Measurements from ENCODE around the gene DGKE. TPM values are rescaled to one million over a fixed set of nuclear protein-coding genes. Genes with fewer than 3 reads are reported as not detected.

DGKE gene
- total RNA-seq, 1 experiment from 2014 or later, result 10.0 TPM

DNA sequence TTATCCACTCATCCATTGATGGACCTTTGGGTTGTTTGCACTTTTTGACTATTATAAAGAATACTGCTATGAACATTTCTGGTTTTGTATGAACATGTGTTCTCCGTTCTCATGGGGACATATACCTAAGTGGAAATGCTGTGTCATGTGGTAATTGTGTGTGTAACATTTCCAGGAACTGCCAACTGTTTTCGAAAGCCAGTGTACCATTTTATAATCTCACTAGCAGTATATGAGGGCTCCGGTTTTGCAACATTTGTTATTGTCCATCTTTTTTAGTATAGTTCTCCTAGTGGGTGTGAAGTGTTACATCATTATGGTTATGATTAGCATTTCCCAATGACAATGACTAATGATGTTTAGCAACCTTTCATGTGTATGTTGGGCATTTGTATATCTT lies 85.0 kb downstream of the DGKE start:
- intact Hi-C loops (cut with micrococcal nuclease; ENCODE audit: unreplicated experiment), result no loop called here
- Histone ChIP-seq H3K36me3 (ENCODE audit: insufficient read depth, low read length, poor library complexity, severe bottlenecking) (no peaks in the 10 kb centered on the region), H3K9me3 (ENCODE audit: low read depth, low read length, poor library complexity, severe bottlenecking) (peaks cover 8% of the 10 kb centered on the region), H3K4me1 (ENCODE audit: insufficient read depth, low read length, poor library complexity, severe bottlenecking) (no peaks in the 10 kb centered on the region), H3K4me3 (ENCODE audit: low read depth, low read length, poor library complexity, severe bottlenecking) (no peak overlapping the region), H3K27ac (ENCODE audit: low read depth, low read length, poor library complexity, severe bottlenecking) (no peak overlapping the region), H3K27me3 (replicated peaks; ENCODE audit: insufficient read depth, low read depth, low read length, poor library complexity) (no peaks in the 10 kb centered on the region)
- ChIA-PET CTCF (no interaction called here), POLR2A (ENCODE audit: low non-redundant PET) (no interaction called here)
- TF ChIP-seq, protein P1, sequence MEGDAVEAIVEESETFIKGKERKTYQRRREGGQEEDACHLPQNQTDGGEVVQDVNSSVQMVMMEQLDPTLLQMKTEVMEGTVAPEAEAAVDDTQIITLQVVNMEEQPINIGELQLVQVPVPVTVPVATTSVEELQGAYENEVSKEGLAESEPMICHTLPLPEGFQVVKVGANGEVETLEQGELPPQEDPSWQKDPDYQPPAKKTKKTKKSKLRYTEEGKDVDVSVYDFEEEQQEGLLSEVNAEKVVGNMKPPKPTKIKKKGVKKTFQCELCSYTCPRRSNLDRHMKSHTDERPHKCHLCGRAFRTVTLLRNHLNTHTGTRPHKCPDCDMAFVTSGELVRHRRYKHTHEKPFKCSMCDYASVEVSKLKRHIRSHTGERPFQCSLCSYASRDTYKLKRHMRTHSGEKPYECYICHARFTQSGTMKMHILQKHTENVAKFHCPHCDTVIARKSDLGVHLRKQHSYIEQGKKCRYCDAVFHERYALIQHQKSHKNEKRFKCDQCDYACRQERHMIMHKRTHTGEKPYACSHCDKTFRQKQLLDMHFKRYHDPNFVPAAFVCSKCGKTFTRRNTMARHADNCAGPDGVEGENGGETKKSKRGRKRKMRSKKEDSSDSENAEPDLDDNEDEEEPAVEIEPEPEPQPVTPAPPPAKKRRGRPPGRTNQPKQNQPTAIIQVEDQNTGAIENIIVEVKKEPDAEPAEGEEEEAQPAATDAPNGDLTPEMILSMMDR (conservative IDR thresholded peaks at IDR 0.05; ENCODE audit: low read depth, low read length), result no peak
- no peak for TF ChIP-seq EZH2 (IDR thresholded peaks at IDR 0.05; ENCODE audit: borderline replicate concordance, low read depth, low read length, poor library complexity, severe bottlenecking)
- BruUV-seq (replicated peaks), result no TSS peak
- DNase-seq (ENCODE audit: low spot score), result no peak

Other genes with a start within 250 kb of the DGKE start
- 0.15 TPM in 1 of 2 replicates, not detected in the other for gene NOG, start 240.5 kb upstream of the DGKE start, total RNA-seq (2021)
- gene C17orf67, start 231 bp upstream of the DGKE start, total RNA-seq (2021), result 2.7 TPM in 2 replicates
- 54.7 and 58.0 TPM in 2 replicates for gene TRIM25, start 79.9 kb downstream of the DGKE start, total RNA-seq (2021)
- gene COIL, start 126.9 kb downstream of the DGKE start, total RNA-seq (2021), result 23.2 and 23.9 TPM in 2 replicates
- gene SCPEP1, start 144.0 kb downstream of the DGKE start, total RNA-seq (2021), result 31.8 and 40.1 TPM in 2 replicates

Data from A673 (cell line).